Stimulated activated CD4-positive, alpha-beta T cell treated with anti-CD3 and anti-CD28 coated beads, Interleukin-2, amount 100 ng/mL, for 4 hours (primary cell): ENCODE results near the gene LRP1B.

Experiments used
- DNase-seq: peaks from one replicate; pipeline ENCODE4 v3.0.0-alpha.2; 2020; ENCODE audit warnings: low read depth

The LRP1B gene

GRCh38 chr2:142131010-142131669, at the start of gene LRP1B:
Gene LRP1B (minus strand): TSS chr2:142131016. CDS start chr2:142130729, 287 bp downstream.
- no peak for DNase-seq

- DNase-seq: no peak
These were observed 48.9 kb upstream of the LRP1B start for GRCh38 chr2:142179686-142180085.

GRCh38 chr2:142178604-142179003, 47.8 kb upstream of the LRP1B start:
- no peak for DNase-seq

- DNase-seq: no peak
These were observed 46.1 kb upstream of the LRP1B start for GRCh38 chr2:142176941-142177340.

GRCh38 chr2:142175813-142176338, 45.1 kb upstream of the LRP1B start:
- DNase-seq: no peak

- no peak for DNase-seq
These were observed 43.4 kb upstream of the LRP1B start for GRCh38 chr2:142174176-142174575.

- no peak for DNase-seq
These were observed 40.0 kb upstream of the LRP1B start for GRCh38 chr2:142170847-142171246.

GRCh38 chr2:142165790-142166189, 35.0 kb upstream of the LRP1B start:
- DNase-seq: no peak

- no peak for DNase-seq
These were observed 22.8 kb upstream of the LRP1B start for GRCh38 chr2:142153601-142154000.

GRCh38 chr2:142150453-142150852, 19.6 kb upstream of the LRP1B start:
- no peak for DNase-seq

GRCh38 chr2:142144547-142144946, 13.7 kb upstream of the LRP1B start:
- no peak for DNase-seq

- DNase-seq: no peak
These were observed 11.8 kb upstream of the LRP1B start for GRCh38 chr2:142142595-142142994.

GRCh38 chr2:142140434-142140845, 9.6 kb upstream of the LRP1B start:
- DNase-seq: no peak

GRCh38 chr2:142139384-142139783, 8.6 kb upstream of the LRP1B start:
- DNase-seq: no peak

GRCh38 chr2:142136571-142136970, 5.8 kb upstream of the LRP1B start:
- no peak for DNase-seq

- no peak for DNase-seq
These were observed 4.1 kb upstream of the LRP1B start for GRCh38 chr2:142134911-142135310.

- DNase-seq: no peak
These were observed 456 bp downstream of the LRP1B start for GRCh38 chr2:142130111-142131009.

GRCh38 chr2:142128105-142128504, 2.7 kb downstream of the LRP1B start:
- no peak for DNase-seq

GRCh38 chr2:142127248-142127647, 3.6 kb downstream of the LRP1B start:
- no peak for DNase-seq

- no peak for DNase-seq
These were observed 6.1 kb downstream of the LRP1B start for GRCh38 chr2:142124706-142125105.

GRCh38 chr2:142119347-142119746, 11.5 kb downstream of the LRP1B start:
- no peak for DNase-seq

GRCh38 chr2:142112757-142113221, 18.0 kb downstream of the LRP1B start:
- no peak for DNase-seq
